Measurements from ENCODE around the gene POLDIP2.

POLDIP2 gene

GRCh38 chr17:28315846-28316705 is 41.3 kb downstream of the POLDIP2 start:
- DNase-seq, result no peak

- DNase-seq, result no peak
Measured at GRCh38 chr17:28313841-28314240, 43.5 kb downstream of the POLDIP2 start.

DNA sequence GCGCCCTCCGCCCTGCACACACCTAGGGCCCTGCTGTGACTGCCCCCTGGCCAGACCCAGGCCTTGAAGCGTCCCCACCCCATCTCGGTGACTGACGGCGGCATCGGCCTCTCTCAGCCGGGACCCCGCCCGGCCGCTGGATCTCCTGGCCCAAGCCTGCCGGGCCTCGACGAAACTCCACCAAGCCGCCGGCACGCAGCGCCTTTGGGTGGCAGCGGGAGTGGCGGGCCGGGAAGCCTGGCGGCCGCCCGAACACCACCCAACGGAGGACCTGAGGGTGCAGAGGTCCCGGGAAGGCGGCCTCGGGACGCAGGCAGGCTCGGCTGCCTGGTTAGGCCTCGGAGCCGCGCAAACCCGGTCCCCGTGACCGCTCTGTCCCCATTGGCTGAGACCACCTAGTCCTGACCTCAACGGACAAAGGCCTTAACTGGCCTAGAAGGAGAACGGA is 50.3 kb downstream of the POLDIP2 start:
- DNase-seq, result no peak

DNA sequence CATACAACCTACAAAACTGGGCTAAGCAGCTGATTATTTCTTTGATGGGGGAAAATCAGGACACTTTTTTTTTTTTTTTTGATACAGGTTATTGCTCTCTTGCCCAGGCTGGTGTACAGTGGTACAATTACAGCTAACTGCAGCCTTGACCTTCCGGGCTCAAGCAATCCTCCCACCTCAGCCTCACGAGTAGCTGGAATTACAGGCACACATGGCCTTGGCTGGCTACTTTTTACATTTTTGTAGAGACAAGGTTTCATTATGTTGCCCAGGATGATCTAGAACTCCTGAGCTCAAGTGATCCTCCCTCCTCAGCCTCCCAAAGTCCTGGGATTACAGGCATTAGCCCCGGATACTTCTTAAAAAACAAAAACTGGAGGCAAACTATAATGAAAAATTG is 58.9 kb downstream of the POLDIP2 start:
- no peak for DNase-seq
